ENCODE data around the gene BGN. TPM values are rescaled to one million over a fixed set of nuclear protein-coding genes. Genes with fewer than 3 reads are reported as not detected.

Gene BGN
- total RNA-seq, 1 donor from 2014 or later = 50.0 TPM

DNA sequence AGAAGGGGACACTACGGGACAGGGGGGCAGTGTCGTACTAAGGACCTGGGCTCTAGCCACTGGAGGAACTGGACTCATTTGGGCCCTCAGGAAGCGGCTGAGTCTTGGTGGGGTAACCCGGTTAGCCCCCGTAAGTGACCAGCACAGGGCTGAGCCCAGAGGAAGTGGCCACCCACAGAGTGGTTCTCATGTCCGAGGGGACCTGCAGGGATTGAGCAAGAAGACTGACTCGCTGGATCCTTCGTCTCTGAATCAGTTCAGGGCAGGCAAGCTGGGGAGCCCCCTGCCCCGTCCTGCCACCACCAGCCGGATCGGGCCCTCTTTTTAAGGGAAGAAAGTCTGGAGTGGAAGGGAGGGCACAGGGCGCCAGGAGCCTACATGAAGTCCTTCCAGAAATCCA lies 719 bp upstream of the BGN start:
- Histone ChIP-seq H3K4me2 (ENCODE audit: low read length) (peak overlapping the region; percentile 76), H3K36me3 (ENCODE audit: insufficient read depth, low read length) (no peaks in the 10 kb centered on the region), H3K9ac (ENCODE audit: low read length) (peak overlapping the region; percentile 50), H3K4me1 (ENCODE audit: insufficient read depth, low read length) (peaks cover 19% of the 10 kb centered on the region), H4K20me1 (ENCODE audit: insufficient read depth, low read length) (peaks cover 14% of the 10 kb centered on the region), H2AFZ (ENCODE audit: low read depth, low read length) (no peak overlapping the region), H3K27me3 (ENCODE audit: insufficient read depth, low read length) (no peaks in the 10 kb centered on the region), H3K4me3 (ENCODE audit: insufficient read depth, low read depth, low read length) (no peak overlapping the region), H3K27ac (ENCODE audit: low read depth, low read length) (peak overlapping the region; percentile 19), H3K79me2 (ENCODE audit: insufficient read depth, low read length) (peaks cover 36% of the 10 kb centered on the region), H3K9me3 (ENCODE audit: insufficient read depth, low read depth, low read length) (no peaks in the 10 kb centered on the region)
- FAIRE-seq (no peak), DNase-seq (ENCODE audit: low read depth) (no peak)
- H3K36me3 Mint-ChIP-seq (ENCODE audit: low read depth, unreplicated experiment) = no peaks in the 10 kb centered on the region
- no peaks in the 10 kb centered on the region for H3K9me3 Mint-ChIP-seq (ENCODE audit: unreplicated experiment)
- no peak overlapping the region for H3K27ac Mint-ChIP-seq (ENCODE audit: unreplicated experiment)
- no peak overlapping the region for H3K4me3 Mint-ChIP-seq (ENCODE audit: unreplicated experiment)
- H3K4me1 Mint-ChIP-seq (ENCODE audit: low read depth, unreplicated experiment) = peaks cover 5% of the 10 kb centered on the region
- no peaks in the 10 kb centered on the region for H3K27me3 Mint-ChIP-seq (ENCODE audit: low read depth, unreplicated experiment)
- TF ChIP-seq EZH2 (IDR thresholded peaks at IDR 0.05; ENCODE audit: insufficient read depth, low read length) = no peak
- TF ChIP-seq, protein P1, sequence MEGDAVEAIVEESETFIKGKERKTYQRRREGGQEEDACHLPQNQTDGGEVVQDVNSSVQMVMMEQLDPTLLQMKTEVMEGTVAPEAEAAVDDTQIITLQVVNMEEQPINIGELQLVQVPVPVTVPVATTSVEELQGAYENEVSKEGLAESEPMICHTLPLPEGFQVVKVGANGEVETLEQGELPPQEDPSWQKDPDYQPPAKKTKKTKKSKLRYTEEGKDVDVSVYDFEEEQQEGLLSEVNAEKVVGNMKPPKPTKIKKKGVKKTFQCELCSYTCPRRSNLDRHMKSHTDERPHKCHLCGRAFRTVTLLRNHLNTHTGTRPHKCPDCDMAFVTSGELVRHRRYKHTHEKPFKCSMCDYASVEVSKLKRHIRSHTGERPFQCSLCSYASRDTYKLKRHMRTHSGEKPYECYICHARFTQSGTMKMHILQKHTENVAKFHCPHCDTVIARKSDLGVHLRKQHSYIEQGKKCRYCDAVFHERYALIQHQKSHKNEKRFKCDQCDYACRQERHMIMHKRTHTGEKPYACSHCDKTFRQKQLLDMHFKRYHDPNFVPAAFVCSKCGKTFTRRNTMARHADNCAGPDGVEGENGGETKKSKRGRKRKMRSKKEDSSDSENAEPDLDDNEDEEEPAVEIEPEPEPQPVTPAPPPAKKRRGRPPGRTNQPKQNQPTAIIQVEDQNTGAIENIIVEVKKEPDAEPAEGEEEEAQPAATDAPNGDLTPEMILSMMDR (IDR thresholded peaks at IDR 0.05; ENCODE audit: insufficient read depth, low read depth, low read length) = no peak

DNA sequence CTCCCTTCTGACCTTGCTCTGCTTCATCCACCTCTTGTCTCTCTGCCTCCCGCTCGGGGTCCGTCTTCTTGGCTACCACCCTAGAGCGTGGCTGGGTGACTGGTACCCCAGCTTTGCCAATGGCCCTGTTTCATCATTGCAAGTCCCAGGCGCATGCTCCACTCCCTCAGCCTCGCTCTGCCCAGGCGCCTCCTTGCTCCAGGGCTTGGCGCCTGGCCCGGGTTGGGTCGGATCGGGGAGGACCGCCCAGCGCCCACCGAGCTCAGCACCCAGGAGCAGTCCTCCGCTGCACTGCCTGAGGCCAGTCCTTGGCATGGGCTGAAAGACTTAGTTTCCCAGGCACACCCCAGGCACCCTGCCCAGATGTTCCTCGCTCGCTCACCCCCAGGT lies 577 bp downstream of the BGN start:
- peak overlapping the region; percentile 93 for H3K4me2 ChIP-seq (ENCODE audit: low read length)
- FAIRE-seq = no peak

More for the DNA sequence above, 577 bp downstream of the BGN start:
- TF ChIP-seq, protein P1 (IDR thresholded peaks at IDR 0.05; ENCODE audit: insufficient read depth, low read depth, low read length) = no peak
- TF ChIP-seq EZH2 (IDR thresholded peaks at IDR 0.05; ENCODE audit: insufficient read depth, low read length) = no peak
- Mint-ChIP-seq H3K9me3 (ENCODE audit: unreplicated experiment) (no peaks in the 10 kb centered on the region), H3K4me3 (ENCODE audit: unreplicated experiment) (peak overlapping the region; percentile 74), H3K27me3 (ENCODE audit: low read depth, unreplicated experiment) (no peaks in the 10 kb centered on the region), H3K4me1 (ENCODE audit: low read depth, unreplicated experiment) (peaks cover 5% of the 10 kb centered on the region), H3K36me3 (ENCODE audit: low read depth, unreplicated experiment) (no peaks in the 10 kb centered on the region), H3K27ac (ENCODE audit: unreplicated experiment) (no peak overlapping the region)
- Histone ChIP-seq H3K9ac (ENCODE audit: low read length) (peak overlapping the region; percentile 80), H3K27ac (ENCODE audit: low read depth, low read length) (no peak overlapping the region), H4K20me1 (ENCODE audit: insufficient read depth, low read length) (peaks cover 23% of the 10 kb centered on the region), H3K79me2 (ENCODE audit: insufficient read depth, low read length) (peaks cover 47% of the 10 kb centered on the region), H3K27me3 (ENCODE audit: insufficient read depth, low read length) (no peaks in the 10 kb centered on the region), H3K36me3 (ENCODE audit: insufficient read depth, low read length) (no peaks in the 10 kb centered on the region), H3K4me1 (ENCODE audit: insufficient read depth, low read length) (peaks cover 24% of the 10 kb centered on the region), H3K9me3 (ENCODE audit: insufficient read depth, low read depth, low read length) (no peaks in the 10 kb centered on the region), H2AFZ (ENCODE audit: low read depth, low read length) (peak overlapping the region; percentile 41), H3K4me3 (ENCODE audit: insufficient read depth, low read depth, low read length) (peak overlapping the region; percentile 75)
- no peak for DNase-seq (ENCODE audit: low read depth)

Measured in astrocyte (in vitro differentiated cells and primary cell).